Neural progenitor cell (in vitro differentiated cells): ENCODE results near the gene TMEM117. TPM values are rescaled to one million over a fixed set of nuclear protein-coding genes. Genes with fewer than 3 reads are reported as not detected.

Source experiments
- DNase-seq: peaks from one replicate; pipeline ENCODE4 v3.0.0-alpha.2; 2016; ENCODE audit warnings: low spot score
- H2AFZ ChIP-seq: fragments of 200-600 bp; sonication (generic); replicated peaks from 2 replicates; pipeline ENCODE4 v1.6.1; 2016; ENCODE audit warnings: antibody characterized with exemption
- H3F3A ChIP-seq: fragments of 200-600 bp; sonication (generic); 2 replicates; pipeline ENCODE4 v1.6.1; 2016; ENCODE audit warnings: antibody characterized with exemption, low read depth
- H3K27ac ChIP-seq: fragments of 200-600 bp; sonication (generic); 2 replicates; pipeline ENCODE4 v1.5.1; 2016; ENCODE audit warnings: mild to moderate bottlenecking
- H3K27me3 ChIP-seq: fragments of 200-600 bp; sonication (generic); 2 replicates; pipeline ENCODE4 v1.6.1; 2016; ENCODE audit warnings: mild to moderate bottlenecking, moderate library complexity
- H3K36me3 ChIP-seq: fragments of 200-600 bp; sonication (generic); 2 replicates; pipeline ENCODE4 v1.5.1; 2016
- H3K4me1 ChIP-seq: fragments of 200-600 bp; sonication (generic); 2 replicates; pipeline ENCODE4 v1.6.1; 2016; ENCODE audit warnings: mixed run types
- H3K4me2 ChIP-seq: fragments of 200-600 bp; sonication (generic); 2 replicates; pipeline ENCODE4 v1.6.1; 2016
- H3K4me3 ChIP-seq: fragments of 200-600 bp; sonication (generic); 2 replicates; pipeline ENCODE4 v1.5.1; 2016
- H3K79me2 ChIP-seq: fragments of 200-600 bp; sonication (generic); 2 replicates; pipeline ENCODE4 v1.6.1; 2016; ENCODE audit warnings: low read depth
- H3K9ac ChIP-seq: fragments of 200-600 bp; sonication (generic); 2 replicates; pipeline ENCODE4 v1.6.1; 2016
- H3K9me3 ChIP-seq: fragments of 200-600 bp; sonication (generic); 2 replicates; pipeline ENCODE4 v1.5.1; 2016; ENCODE audit warnings: low read depth
- H4K20me1 ChIP-seq: fragments of 200-600 bp; sonication (generic); 2 replicates; pipeline ENCODE4 v1.6.1; 2016; ENCODE audit warnings: low read depth
- H3K27ac Mint-ChIP-seq: 3 replicates; pipeline ENCODE4 v1.8.0; 2021; ENCODE audit warnings: mixed read lengths
- H3K27me3 Mint-ChIP-seq: 2 replicates; pipeline ENCODE4 v1.8.0; 2022; ENCODE audit warnings: low read depth, mild to moderate bottlenecking, inconsistent platforms, moderate library complexity, mixed read lengths; ENCODE audit not compliant: insufficient read depth
- H3K36me3 Mint-ChIP-seq: 3 replicates; pipeline ENCODE4 v1.8.0; 2021; ENCODE audit warnings: mixed read lengths
- H3K4me1 Mint-ChIP-seq: 3 replicates; pipeline ENCODE4 v1.8.0; 2021; ENCODE audit warnings: mixed read lengths
- H3K4me3 Mint-ChIP-seq: 3 replicates; pipeline ENCODE4 v1.8.0; 2021; ENCODE audit warnings: mild to moderate bottlenecking, moderate library complexity, mixed read lengths
- H3K9me3 Mint-ChIP-seq: 3 replicates; pipeline ENCODE4 v1.8.0; 2020; ENCODE audit warnings: mixed read lengths
- CTCF ChIP-seq: fragments of 200-600 bp; sonication (generic); IDR thresholded peaks from 2 replicates; pipeline ENCODE4 v1.5.1; 2017; ENCODE audit warnings: antibody characterized with exemption, mild to moderate bottlenecking
- EZH2 ChIP-seq: fragments of 200-600 bp; sonication (generic); IDR thresholded peaks from 2 replicates; pipeline ENCODE4 v1.6.1; 2017; ENCODE audit warnings: antibody characterized with exemption, mild to moderate bottlenecking, moderate library complexity
- EZH2phosphoT487 ChIP-seq: fragments of 200-600 bp; sonication (generic); IDR thresholded peaks from 2 replicates; pipeline ENCODE4 v1.6.1; 2017; ENCODE audit warnings: antibody characterized with exemption
- total RNA-seq: library from RNA; depleted of rRNA; stranded (reverse); fragments of >200 nt; gene quantifications from 2 replicates; pipeline ENCODE4 v1.2.3, GENCODE V29; 2015; ENCODE audit warnings: low replicate concordance

TMEM117 gene
- total RNA-seq, 1 donor from 2014 or later = 1.6 TPM

GRCh38 chr12:44296624-44297197 lies 460.8 kb downstream of the TMEM117 start:
- TF ChIP-seq EZH2phosphoT487 = no peak
- TF ChIP-seq EZH2 = no peak
- no peak for TF ChIP-seq CTCF
- Histone ChIP-seq H3K4me1 (no peaks in the 10 kb centered on the region), H3K36me3 (no peaks in the 10 kb centered on the region), H3K4me2 (no peak overlapping the region), H3K4me3 (no peak overlapping the region), H2AFZ (no peak overlapping the region), H4K20me1 (no peaks in the 10 kb centered on the region), H3K27ac (no peak overlapping the region), H3K27me3 (no peaks in the 10 kb centered on the region), H3F3A (no peaks in the 10 kb centered on the region), H3K9ac (no peak overlapping the region), H3K79me2 (no peaks in the 10 kb centered on the region), H3K9me3 (no peaks in the 10 kb centered on the region)
- Mint-ChIP-seq H3K27ac (no peak overlapping the region), H3K4me3 (no peak overlapping the region), H3K4me1 (no peaks in the 10 kb centered on the region), H3K9me3 (peaks cover 7% of the 10 kb centered on the region), H3K36me3 (no peaks in the 10 kb centered on the region), H3K27me3 (no peaks in the 10 kb centered on the region)
- no peak for DNase-seq

GRCh38 chr12:44299524-44299923 lies 463.6 kb downstream of the TMEM117 start:
- Mint-ChIP-seq H3K9me3 (peaks cover 5% of the 10 kb centered on the region), H3K4me3 (no peak overlapping the region), H3K27me3 (no peaks in the 10 kb centered on the region), H3K4me1 (no peaks in the 10 kb centered on the region), H3K36me3 (no peaks in the 10 kb centered on the region), H3K27ac (no peak overlapping the region)
- H3K36me3 ChIP-seq = no peaks in the 10 kb centered on the region
- no peaks in the 10 kb centered on the region for H3F3A ChIP-seq
- H3K79me2 ChIP-seq = no peaks in the 10 kb centered on the region
- no peak overlapping the region for H3K9ac ChIP-seq
- no peak overlapping the region for H3K4me2 ChIP-seq
- TF ChIP-seq EZH2phosphoT487 = no peak
- H4K20me1 ChIP-seq = no peaks in the 10 kb centered on the region
- no peak overlapping the region for H2AFZ ChIP-seq
- H3K27ac ChIP-seq = no peak overlapping the region
- no peaks in the 10 kb centered on the region for H3K27me3 ChIP-seq
- H3K9me3 ChIP-seq = no peaks in the 10 kb centered on the region
- no peak for DNase-seq
- no peaks in the 10 kb centered on the region for H3K4me1 ChIP-seq
- H3K4me3 ChIP-seq = no peak overlapping the region

- no peak overlapping the region for H3K4me2 ChIP-seq
Observed at GRCh38 chr12:44307506-44308168, 471.8 kb downstream of the TMEM117 start.

More at GRCh38 chr12:44307506-44308168, 471.8 kb downstream of the TMEM117 start:
- H3K4me1 Mint-ChIP-seq = peaks cover 2% of the 10 kb centered on the region
- DNase-seq = no peak
- H3K9ac ChIP-seq = no peak overlapping the region
- no peaks in the 10 kb centered on the region for H3K4me1 ChIP-seq
- H3K27me3 Mint-ChIP-seq = no peaks in the 10 kb centered on the region
- H3K4me3 ChIP-seq = no peak overlapping the region
- H3K79me2 ChIP-seq = no peaks in the 10 kb centered on the region
- H3K36me3 ChIP-seq = no peaks in the 10 kb centered on the region
- H2AFZ ChIP-seq = no peak overlapping the region
- no peak overlapping the region for H3K27ac Mint-ChIP-seq
- H3K27me3 ChIP-seq = no peaks in the 10 kb centered on the region
- H4K20me1 ChIP-seq = no peaks in the 10 kb centered on the region
- no peak overlapping the region for H3K27ac ChIP-seq
- H3K9me3 Mint-ChIP-seq = peaks cover 10% of the 10 kb centered on the region
- no peaks in the 10 kb centered on the region for H3K36me3 Mint-ChIP-seq
- TF ChIP-seq EZH2 (no peak), CTCF (no peak), EZH2phosphoT487 (no peak)
- H3K9me3 ChIP-seq = no peaks in the 10 kb centered on the region
- H3K4me3 Mint-ChIP-seq = no peak overlapping the region
- H3F3A ChIP-seq = no peaks in the 10 kb centered on the region
